Mucosa of descending colon (tissue), 3 donors: ENCODE results near the gene TBL3. TPM values are rescaled to one million over a fixed set of nuclear protein-coding genes. Genes with fewer than 3 reads are reported as not detected.

Experiments
- ATAC-seq: fragments of 200-7000 bp; cut with Tn5 transposase; one replicate; pipeline ENCODE4 v1.9.1; 2020; ENCODE audit warnings: mild to moderate bottlenecking, moderate library complexity
- DNase-seq, 3 donors: peaks; one replicate each; pipeline ENCODE4 v3.0.0-alpha.2; 2020
- H3K36me3 ChIP-seq: fragments of 200-600 bp; one replicate; pipeline ENCODE4 v1.8.0; 2021; ENCODE audit warnings: low read depth, mild to moderate bottlenecking
- H3K4me1 ChIP-seq: fragments of 200-600 bp; one replicate; pipeline ENCODE4 v1.8.0; 2021; ENCODE audit warnings: low read depth, mild to moderate bottlenecking
- H3K4me3 ChIP-seq: fragments of 200-600 bp; one replicate; pipeline ENCODE4 v1.8.0; 2021; ENCODE audit warnings: mild to moderate bottlenecking
- H3K9me3 ChIP-seq: fragments of 200-600 bp; one replicate; pipeline ENCODE4 v1.8.0; 2021; ENCODE audit warnings: mild to moderate bottlenecking
- intact Hi-C, 2 donors: fragments of 100-400 bp; cut with DNase I in 1 of 2; cut with micrococcal nuclease in 1 of 2; formaldehyde crosslinking; loops; one replicate each; pipeline versions ENCODE4 v1.11.0 to v1.11.1; 2022; cut with DNase I, micrococcal nuclease
- total RNA-seq, 3 donors: library from RNA; stranded (reverse); fragmentation: NEBNext Ultra II Directional in 2 of 3; extraction: Animal tissue kit (Norgen Biotek cat#: 25700) in 2 of 3; gene quantifications; one replicate each; pipeline versions ENCODE4 v1.2.1 to v1.2.4, GENCODE V29; 2021 to 2023
- TF ChIP-seq, protein P1 (sequence below): fragments of 200-600 bp; IDR thresholded peaks from one replicate; pipeline ENCODE4 v1.8.0; 2022; ENCODE audit warnings: antibody characterized with exemption, mild to moderate bottlenecking
- donor health status: DM: no; HTN: no; CAD: no; lungs with moderate emphysema.
- donor health status: DM: no; HTN: no; CAD: no.
- donor health status: DM: no; HTN: yes; CAD: no.

The TBL3 gene
- total RNA-seq, 3 donors from 2014 or later = 21.6 to 25.5 (median 24.0) TPM

DNA sequence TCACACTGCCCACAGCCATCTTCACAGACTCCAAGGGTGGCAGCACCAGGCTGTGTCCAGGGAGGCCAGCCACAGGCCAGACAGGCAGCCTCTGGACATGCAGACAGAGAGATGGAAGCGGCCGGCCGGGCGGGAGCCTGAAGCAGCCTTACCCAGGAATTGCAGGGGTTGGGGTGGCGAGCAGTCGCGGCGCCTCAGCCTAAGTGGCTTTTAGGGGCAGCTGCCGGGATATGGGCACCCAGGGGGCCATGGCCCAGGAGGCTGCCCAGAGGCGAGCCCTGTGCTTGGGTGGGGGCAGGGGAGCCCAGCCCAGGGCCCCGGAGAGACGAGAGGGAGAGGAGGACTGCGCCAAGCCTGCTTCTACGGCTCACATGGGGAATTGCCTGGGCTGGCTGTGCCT, 53.4 kb downstream of the TBL3 start:
- Histone ChIP-seq H3K9me3 (no peaks in the 10 kb centered on the region), H3K4me1 (peaks cover 29% of the 10 kb centered on the region), H3K4me3 (no peak overlapping the region), H3K36me3 (no peaks in the 10 kb centered on the region)
- TF ChIP-seq, protein P1, sequence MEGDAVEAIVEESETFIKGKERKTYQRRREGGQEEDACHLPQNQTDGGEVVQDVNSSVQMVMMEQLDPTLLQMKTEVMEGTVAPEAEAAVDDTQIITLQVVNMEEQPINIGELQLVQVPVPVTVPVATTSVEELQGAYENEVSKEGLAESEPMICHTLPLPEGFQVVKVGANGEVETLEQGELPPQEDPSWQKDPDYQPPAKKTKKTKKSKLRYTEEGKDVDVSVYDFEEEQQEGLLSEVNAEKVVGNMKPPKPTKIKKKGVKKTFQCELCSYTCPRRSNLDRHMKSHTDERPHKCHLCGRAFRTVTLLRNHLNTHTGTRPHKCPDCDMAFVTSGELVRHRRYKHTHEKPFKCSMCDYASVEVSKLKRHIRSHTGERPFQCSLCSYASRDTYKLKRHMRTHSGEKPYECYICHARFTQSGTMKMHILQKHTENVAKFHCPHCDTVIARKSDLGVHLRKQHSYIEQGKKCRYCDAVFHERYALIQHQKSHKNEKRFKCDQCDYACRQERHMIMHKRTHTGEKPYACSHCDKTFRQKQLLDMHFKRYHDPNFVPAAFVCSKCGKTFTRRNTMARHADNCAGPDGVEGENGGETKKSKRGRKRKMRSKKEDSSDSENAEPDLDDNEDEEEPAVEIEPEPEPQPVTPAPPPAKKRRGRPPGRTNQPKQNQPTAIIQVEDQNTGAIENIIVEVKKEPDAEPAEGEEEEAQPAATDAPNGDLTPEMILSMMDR = no peak
- ATAC-seq (no peak), DNase-seq (peak in 2 of 3 donors; percentile 33 to 52)
- intact Hi-C loops = loop anchor here (10.0 kb wide), 2 partner anchors 120 to 130 kb away; partner anchors contain the start of genes RAB26 (in 1 of the 2) and TRAF7 (in 1 of the 2)

- ATAC-seq (no peak), DNase-seq (peak in 1 of 3 donors; percentile 54)
- H3K4me1 ChIP-seq = peaks cover 23% of the 10 kb centered on the region
Measured at GRCh38 chr16:2025878-2026460, 54.1 kb downstream of the TBL3 start.

DNA sequence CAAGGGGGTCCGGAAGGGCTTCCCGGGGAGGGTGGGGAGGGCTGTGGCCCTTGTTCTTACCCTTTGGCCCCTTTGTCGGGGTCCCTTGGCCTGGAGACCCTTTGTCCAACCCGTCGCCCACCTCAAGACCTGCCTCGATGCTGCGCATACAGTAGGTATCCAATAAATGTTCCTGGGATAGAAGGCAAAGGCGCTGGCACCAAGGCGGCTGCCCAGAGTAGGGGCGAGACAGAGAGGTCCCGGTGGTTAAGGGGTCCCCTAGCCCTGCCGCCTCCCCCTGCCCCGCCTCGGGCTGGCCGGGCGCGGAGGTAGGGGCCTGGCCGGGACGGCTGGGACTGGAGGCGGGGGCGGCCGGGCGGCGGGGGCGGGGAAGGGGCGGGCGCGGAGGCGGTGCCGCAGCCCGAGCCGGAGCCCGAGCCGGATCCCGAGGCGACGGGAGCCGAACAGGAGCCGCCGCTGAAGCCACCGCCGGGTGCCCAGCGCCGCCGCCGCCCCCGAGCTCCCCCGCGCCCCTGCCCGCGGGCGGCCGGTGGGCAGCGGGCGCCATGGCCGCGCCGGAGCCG, 54.7 kb downstream of the TBL3 start, which contains the start of gene NHERF2:
Gene NHERF2 (plus strand): TSS at position 442 of the 563 bp plus-strand sequence. CDS start 104 bp downstream, at position 546.
- H3K9me3 ChIP-seq = no peaks in the 10 kb centered on the region
- H3K36me3 ChIP-seq = no peaks in the 10 kb centered on the region
- DNase-seq (peak in 2 of 3 donors; percentile 64 to 68), ATAC-seq (peak; percentile 34)
- peaks cover 23% of the 10 kb centered on the region for H3K4me1 ChIP-seq
- intact Hi-C loops = loop anchor here (10.0 kb wide), 2 partner anchors 118 to 128 kb away; partner anchors contain the start of genes RAB26 (in 1 of the 2) and TRAF7 (in 1 of the 2)
- TF ChIP-seq, protein P1 = no peak
- H3K4me3 ChIP-seq = peak within 1 kb of the TSS; percentile 36

More at GRCh38 chr16:2025878-2026460, 54.1 kb downstream of the TBL3 start:
- TF ChIP-seq, protein P1 = no peak
- no peaks in the 10 kb centered on the region for H3K36me3 ChIP-seq
- intact Hi-C loops = loop anchor here (10.0 kb wide), 2 partner anchors 119 to 129 kb away; partner anchors contain the start of genes RAB26 (in 1 of the 2) and TRAF7 (in 1 of the 2)
- no peak overlapping the region for H3K4me3 ChIP-seq
- H3K9me3 ChIP-seq = no peaks in the 10 kb centered on the region

DNA sequence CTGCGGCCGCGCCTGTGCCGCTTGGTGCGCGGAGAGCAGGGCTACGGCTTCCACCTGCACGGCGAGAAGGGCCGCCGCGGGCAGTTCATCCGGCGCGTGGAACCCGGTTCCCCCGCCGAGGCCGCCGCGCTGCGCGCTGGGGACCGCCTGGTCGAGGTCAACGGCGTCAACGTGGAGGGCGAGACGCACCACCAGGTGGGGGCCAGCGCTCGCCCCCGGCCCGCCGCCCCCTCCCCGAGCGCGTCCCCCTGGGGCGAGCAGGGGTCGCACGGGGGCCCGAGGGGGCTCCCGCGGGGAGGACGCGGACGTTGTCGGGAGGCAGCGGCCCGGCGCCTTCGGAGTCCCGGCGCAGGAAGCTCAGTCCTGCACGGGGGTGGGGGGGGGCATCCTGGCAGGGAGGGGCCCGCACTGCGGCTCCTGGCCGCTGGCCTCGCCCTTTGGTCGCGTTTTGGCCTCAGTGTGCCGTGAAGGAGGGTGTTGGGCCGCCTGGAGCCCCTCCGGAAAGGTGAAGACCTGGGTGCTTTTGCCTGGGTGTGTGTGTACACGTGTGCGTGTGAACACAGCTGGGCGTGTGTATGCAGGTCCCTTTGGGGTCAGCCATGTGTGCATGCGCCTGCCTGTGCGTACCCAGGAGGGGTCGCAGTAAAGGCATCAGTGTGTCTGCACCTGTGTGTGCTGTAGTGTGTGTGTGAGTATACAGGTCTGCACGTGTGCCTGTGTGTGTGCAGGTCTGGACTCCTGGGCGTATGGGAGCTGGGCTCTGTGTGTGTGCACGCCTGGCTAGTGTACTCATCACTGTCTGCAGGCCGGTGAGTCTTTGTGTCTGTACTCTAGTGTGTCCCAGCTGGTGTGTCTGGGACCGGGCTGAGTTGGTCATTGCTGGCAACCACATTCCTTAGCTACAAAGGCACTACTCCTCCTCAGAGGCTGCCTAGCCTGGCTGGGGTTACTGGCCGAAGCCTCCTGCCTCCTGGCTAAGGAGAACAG, 55.5 kb downstream of the TBL3 start:
- H3K4me1 ChIP-seq = peaks cover 23% of the 10 kb centered on the region

More for the DNA sequence above, 55.5 kb downstream of the TBL3 start:
- TF ChIP-seq, protein P1 = no peak
- Histone ChIP-seq H3K4me3 (peak overlapping the region; percentile 36), H3K36me3 (no peaks in the 10 kb centered on the region), H3K9me3 (no peaks in the 10 kb centered on the region)
- intact Hi-C loops = loop anchor here (10.0 kb wide), 2 partner anchors 117 to 127 kb away; partner anchors contain the start of genes RAB26 (in 1 of the 2) and TRAF7 (in 1 of the 2)
- ATAC-seq = peak; percentile 5
- peak in 2 of 3 donors; percentile 42 to 61 for DNase-seq
